ENCODE results near the gene KCNIP1.
"Not testable (repeated sequence)": the region's sequence is repeated elsewhere in the genome, so short reads cannot be mapped to it uniquely, and the experiment has no call there.

Gene KCNIP1

GRCh38 chr5:170538696-170539586 lies 35.1 kb downstream of the KCNIP1 start:
- no peak for DNase-seq

GRCh38 chr5:170540271-170540670 lies 36.5 kb downstream of the KCNIP1 start:
- DNase-seq, result no peak

- no peak for DNase-seq
These were observed 37.4 kb downstream of the KCNIP1 start for GRCh38 chr5:170541146-170541769.

- no peak for DNase-seq
These were observed 39.0 kb downstream of the KCNIP1 start for GRCh38 chr5:170542691-170543293.

- no peak for DNase-seq
These were observed 41.5 kb downstream of the KCNIP1 start for GRCh38 chr5:170545313-170545712.

- no peak for DNase-seq
These were observed 42.0 kb downstream of the KCNIP1 start for GRCh38 chr5:170545811-170546210.

GRCh38 chr5:170546282-170546681 lies 42.5 kb downstream of the KCNIP1 start:
- no peak for DNase-seq

- not testable (repeated sequence) for DNase-seq
These were observed 46.6 kb downstream of the KCNIP1 start for GRCh38 chr5:170550382-170550781.

GRCh38 chr5:170551076-170551475 lies 47.3 kb downstream of the KCNIP1 start:
- no peak for DNase-seq

- DNase-seq, result no peak
These were observed 47.8 kb downstream of the KCNIP1 start for GRCh38 chr5:170551622-170552021.

- no peak for DNase-seq
These were observed 48.8 kb downstream of the KCNIP1 start for GRCh38 chr5:170552621-170553115.

GRCh38 chr5:170553218-170553617 lies 49.4 kb downstream of the KCNIP1 start:
- no peak for DNase-seq

GRCh38 chr5:170554521-170555267 lies 50.9 kb downstream of the KCNIP1 start:
- DNase-seq, result no peak

GRCh38 chr5:170557314-170557713 lies 53.5 kb downstream of the KCNIP1 start:
- no peak for DNase-seq

- DNase-seq, result no peak
These were observed 55.5 kb downstream of the KCNIP1 start for GRCh38 chr5:170559296-170559695.

- no peak for DNase-seq
These were observed 57.1 kb downstream of the KCNIP1 start for GRCh38 chr5:170560938-170561337.

- DNase-seq, result no peak
These were observed 58.5 kb downstream of the KCNIP1 start for GRCh38 chr5:170562166-170562874.

GRCh38 chr5:170562875-170563228 lies 59.0 kb downstream of the KCNIP1 start:
- no peak for DNase-seq

GRCh38 chr5:170563824-170564567 lies 60.2 kb downstream of the KCNIP1 start:
- DNase-seq, result no peak

- DNase-seq, result no peak
These were observed 61.3 kb downstream of the KCNIP1 start for GRCh38 chr5:170565072-170565471.

- no peak for DNase-seq
These were observed 65.3 kb downstream of the KCNIP1 start for GRCh38 chr5:170569101-170569500.

- DNase-seq, result no peak
These were observed 66.7 kb downstream of the KCNIP1 start for GRCh38 chr5:170570476-170570875.

Measured in stimulated activated CD4-positive, alpha-beta T cell treated with anti-CD3 and anti-CD28 coated beads, Interleukin-4, amount 100 ng/mL, for 1 hour (primary cell).